GM19025 (cell line): ENCODE data around the gene HAPLN2.

Experiments used
- ATAC-seq: cut with Tn5 transposase; IDR thresholded peaks from one replicate; pipeline ENCODE4 v1.9.1; 2021; ENCODE audit warnings: mild to moderate bottlenecking, low read depth, moderate library complexity; ENCODE audit not compliant: unreplicated experiment

The HAPLN2 gene

DNA sequence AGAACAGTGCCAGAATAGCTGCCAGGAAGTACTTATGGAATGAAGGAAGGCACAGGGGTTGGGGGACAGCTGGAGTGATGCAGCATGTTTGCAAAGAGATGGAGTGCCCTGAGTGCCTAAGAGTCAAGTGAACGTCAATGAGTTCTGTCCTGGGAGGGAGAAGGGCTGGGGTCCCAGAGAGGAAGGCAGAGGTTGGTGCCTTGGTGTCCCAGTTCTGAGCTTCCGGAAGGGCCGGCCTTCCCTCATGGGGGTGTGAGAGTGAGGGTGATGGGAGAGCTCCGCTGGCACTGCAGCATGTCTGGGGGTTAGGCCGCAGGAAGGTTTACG lies 40.4 kb downstream of the HAPLN2 start:
- ATAC-seq = no peak

DNA sequence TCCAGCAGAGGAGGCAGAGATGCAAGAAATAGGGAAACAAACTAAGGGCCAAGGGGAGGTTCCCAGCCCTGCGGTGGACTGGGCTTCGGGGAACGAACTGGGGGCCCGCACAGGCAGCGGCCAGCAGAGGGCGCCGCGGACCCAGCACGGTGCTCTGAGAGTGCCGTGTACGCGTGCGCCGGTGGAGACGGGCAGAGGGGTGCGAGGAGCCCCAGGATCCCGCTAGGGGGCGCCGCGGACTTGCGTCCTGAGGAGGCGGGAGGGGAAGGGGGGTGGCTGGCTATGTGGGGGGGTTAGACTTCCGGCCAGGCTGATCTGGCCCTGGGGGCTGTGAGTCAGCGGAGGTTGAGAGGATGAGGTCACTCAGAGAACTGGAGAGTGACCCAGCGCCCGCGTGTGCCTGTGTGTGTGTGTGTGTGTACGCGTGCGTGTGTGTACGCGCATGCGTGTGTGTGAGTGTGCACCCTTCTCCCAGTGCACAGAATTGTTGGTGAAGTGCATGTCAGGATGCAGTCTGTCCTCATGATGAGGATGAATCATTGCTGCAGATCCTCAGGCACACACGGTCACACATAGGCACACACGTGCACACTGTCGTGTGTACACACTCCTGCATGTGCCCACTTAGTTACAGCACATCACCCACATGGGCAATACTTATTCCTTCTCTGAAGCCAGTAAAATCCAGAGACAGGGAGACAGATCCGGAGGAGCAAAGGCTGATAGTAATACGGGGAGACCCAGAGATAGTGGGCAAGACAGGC lies 41.0 kb downstream of the HAPLN2 start:
- no peak for ATAC-seq

DNA sequence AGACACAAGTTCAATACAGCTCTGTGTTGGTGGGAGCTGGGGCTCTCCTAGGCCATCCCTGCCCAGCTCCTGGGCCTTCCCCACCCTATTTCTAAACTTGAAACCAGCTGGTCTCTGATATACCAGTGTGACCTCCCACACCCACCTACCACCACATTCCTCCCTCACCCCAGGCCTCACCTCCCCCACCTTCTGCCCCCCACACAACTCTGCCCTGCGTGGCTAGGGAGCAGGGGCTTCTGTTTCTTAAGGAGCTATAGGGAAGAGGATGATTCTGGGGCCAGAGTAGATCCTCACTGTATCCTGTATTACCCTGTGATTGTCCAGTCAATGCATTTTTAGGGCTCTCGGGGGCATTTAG lies 41.5 kb downstream of the HAPLN2 start:
- no peak for ATAC-seq

DNA sequence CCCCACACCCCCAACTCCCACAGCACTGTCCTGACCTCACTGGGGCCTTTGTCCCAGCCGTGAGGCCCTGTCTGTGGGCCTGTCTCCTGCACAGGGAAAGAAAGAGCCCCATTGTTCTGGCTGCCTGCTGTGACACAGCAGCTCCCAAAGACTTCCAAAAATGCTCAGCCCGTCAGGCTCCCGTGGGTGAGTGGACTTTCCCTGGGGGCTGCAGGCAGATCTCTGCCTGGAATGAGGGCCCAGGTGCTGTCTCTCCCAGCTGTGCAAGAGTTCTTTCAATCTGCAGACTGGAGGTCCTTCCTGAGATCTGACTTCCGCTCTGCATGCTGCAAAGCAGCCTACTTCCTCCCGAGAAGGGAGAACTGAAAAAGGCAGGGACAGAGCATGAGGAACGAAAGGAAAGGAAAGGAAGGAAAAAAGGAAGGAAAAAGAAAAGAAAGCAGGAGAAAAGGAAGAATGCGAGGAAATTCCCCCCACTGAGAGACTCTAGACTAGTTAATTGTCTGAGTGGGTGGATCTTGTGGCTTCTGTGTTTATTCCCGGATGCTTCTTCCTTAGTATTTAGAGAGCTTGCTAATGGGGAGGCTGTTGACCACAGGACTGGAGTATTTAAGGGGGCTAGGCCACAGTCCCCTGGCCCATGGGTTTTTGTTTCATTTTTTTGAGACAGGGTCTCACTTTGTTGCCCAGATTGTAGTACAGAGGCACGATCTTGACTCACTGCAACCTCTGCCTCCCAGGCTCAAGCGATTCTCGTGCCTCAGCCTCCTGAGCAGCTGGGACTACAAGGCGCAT lies 43.0 kb downstream of the HAPLN2 start:
- ATAC-seq = no peak

DNA sequence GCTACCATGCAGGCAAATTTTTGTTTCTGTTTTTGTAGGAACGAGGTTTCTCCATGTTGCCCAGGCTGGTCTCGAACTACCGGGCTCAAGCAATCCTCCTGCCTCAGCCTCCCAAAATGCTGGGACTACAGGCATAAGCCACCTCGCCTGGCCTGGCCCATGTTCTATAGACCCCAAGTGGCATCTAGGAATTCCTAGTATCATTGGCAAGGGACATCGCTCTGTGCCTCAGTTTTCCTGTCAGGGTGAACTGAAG lies 43.5 kb downstream of the HAPLN2 start:
- ATAC-seq = no peak

DNA sequence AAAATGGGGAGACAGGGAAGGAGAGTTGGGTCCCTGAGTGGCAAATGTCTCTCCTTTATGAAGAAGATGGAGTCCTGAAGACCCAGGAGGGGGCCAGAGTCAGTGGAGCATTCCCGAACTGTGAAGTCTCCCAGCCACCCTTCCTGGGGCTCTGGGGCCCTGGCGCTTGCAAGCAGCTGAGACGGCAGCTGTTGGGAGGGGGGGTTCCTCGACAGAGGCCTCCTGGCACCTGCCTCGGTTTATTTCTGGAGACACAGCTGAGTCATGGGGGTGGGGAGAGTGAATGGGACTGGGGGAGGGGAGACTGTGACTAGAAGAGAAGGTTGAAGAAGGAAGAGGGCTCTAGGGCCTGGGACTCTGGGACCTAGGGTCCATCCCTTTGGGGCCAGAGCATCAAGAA lies 44.0 kb downstream of the HAPLN2 start:
- no peak for ATAC-seq

DNA sequence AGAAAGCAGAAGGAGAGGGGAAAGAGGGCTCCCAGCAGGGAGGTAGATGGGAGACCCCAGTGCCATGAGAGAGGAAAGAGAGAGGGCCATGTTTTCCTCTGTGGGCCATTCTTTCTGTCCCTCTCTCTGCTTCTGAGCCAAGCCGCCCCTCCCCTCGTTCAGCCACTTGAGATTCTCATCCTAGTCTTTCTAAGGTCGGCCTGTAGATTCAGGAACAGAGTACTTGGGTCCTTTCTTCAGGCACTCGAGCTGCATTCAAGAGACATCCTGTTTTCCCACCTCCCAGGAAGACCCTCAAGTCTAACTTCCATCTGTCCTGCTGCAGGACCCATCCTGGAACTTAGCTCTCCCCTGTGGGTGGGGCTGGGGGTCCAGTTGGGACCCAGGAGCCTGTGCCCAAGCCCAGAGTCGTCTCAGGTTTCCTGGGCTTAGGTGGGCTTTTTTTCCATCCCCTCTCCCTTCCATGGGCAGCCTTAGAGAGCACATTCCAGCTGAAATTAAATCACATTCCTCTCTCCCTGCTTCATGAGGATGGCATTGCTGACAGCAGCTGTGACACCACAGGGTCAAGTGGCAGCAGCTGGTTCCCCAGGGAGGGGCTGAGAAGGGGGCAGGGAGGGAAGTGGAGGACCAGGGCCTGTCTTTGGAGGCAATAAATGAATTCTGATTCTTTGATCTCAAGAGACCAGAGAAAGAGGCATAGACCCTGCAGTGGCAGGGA lies 45.0 kb downstream of the HAPLN2 start:
- ATAC-seq = no peak

DNA sequence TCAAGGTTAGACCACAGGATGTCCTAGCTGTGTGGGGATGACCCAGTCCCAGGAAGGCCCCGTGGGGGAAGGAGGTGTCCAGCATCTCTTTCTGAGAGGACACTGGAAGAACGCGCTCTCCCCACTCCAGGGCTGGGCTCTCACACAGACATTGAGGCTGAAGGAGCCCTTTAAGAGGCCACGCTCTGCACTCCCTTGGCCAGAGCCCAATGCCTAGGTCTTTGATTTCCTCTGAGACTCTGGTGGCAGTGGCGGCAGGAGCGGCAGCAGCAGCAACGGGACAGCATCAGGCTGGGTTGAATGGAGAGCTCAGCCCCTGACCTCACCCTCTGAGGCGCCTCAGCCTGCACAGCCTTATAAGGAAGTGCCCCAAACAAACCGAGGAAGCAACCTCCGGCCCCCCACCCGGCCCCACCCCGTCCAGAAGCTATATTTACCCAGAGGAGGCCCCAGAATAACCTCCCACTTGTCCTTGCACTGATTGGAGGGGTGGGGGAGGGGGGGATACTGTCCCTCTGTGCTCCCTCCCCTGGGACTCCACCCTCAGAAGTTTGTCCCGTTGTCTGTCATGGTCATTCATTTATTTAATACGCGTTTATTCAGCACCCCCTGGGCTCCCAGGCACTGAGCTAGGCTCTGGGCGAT lies 45.7 kb downstream of the HAPLN2 start:
- ATAC-seq = no peak

DNA sequence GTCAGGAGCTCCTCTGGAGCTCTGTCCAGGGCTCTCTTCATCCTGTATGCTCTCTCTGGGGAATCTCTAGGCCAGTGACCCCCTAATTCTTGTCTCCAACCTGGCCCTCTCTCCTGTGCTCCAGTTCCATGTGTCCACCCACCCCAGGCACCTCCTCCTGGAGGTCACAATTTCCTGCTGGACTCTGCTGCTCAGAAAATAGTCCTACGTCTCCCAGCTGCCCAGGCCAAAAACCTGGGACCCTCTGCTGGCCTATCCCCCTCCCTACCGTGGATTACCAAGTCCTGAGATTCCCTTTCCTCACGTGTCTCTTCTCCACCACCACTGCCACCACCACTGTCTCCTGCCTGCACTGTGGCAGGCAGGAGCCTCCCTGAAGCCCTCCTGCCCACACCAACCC lies 46.3 kb downstream of the HAPLN2 start:
- no peak for ATAC-seq

DNA sequence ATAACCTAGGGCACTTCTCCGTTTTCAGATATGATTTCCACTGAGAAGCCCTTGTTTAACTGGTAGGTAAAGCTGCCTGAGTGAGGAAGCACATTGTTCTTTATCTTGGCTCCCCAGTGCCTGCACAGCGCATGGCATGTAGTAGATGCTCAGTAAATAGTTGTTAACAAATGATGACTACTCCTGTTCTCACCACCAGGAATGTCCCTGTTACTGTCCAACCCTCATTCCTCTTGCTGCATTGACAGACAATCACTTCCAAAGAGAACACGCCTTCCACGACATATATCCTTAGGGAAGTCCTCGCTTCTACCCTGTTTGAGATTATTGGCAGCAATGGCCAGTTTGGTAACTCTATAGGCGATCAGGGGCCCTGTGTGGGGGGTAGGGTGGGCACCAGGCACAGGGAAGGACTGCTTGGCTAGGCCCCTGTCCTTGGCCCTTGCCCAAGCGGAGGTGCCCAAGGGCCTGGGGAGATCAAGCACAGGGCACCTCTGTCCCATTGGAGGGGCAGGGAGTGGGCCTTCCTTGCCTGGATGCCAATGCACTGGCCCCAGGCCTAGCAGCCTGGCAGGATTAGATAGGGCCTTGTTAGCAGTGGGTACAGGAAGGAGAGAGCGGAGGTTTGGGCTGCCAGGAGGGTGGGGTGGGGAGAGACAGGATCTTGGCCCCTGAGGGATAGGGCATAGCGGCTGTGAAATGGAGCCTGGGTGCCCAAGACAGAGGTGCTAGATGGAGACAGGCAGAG lies 47.8 kb downstream of the HAPLN2 start:
- ATAC-seq = no peak

DNA sequence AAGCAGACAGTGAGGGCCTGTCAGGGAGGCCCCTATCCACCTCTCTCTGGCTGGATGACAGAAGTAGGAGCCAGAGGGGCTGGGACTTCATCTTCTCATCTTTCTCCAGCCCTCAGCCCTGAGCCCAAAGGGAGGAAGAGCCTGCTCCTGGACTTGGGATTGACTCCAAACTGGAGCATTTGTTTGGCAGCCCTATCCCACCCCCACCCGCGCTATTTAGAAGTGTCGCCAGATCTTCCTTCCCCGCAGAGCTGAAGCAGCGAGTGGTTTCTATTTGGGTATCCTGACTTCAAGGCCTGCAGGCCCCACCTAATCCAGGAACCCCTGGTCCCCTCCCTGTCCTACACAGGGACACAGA lies 48.4 kb downstream of the HAPLN2 start:
- no peak for ATAC-seq

DNA sequence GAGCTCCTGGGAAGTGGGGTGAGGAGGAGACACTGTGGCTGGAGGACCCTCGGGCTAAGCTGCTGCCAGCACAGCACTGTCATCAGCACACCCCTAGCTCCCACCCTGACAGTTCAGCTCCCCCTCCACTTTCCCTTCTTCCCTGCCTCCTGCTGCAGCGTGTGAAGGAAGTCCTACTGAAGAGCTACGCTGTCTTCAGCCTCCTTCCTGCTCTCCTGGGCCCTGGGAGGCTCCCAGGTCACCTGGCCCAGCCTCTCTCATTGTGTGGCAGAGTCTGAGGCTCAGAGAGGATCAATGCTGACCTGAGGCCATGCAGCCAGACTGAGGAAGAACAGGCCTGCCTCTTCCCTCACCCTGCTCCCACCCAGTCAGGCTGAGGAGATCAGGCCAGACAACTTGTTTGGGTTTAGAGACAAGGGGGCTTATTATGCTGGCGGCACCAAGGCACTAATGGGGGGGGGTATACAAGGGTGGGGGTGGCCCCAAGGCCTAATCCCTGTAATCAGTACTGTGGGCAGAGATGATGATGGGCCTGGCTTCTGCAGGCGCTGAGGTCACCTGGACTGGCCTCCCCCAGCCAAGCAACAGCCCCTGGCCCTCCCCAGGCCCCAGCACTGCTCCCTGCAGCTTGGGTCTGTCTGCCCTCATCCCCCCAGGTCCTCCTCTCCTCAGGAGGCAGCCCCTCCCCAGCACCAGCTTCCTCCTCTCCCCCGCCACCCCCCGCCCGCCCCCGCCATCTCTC lies 48.9 kb downstream of the HAPLN2 start:
- no peak for ATAC-seq

DNA sequence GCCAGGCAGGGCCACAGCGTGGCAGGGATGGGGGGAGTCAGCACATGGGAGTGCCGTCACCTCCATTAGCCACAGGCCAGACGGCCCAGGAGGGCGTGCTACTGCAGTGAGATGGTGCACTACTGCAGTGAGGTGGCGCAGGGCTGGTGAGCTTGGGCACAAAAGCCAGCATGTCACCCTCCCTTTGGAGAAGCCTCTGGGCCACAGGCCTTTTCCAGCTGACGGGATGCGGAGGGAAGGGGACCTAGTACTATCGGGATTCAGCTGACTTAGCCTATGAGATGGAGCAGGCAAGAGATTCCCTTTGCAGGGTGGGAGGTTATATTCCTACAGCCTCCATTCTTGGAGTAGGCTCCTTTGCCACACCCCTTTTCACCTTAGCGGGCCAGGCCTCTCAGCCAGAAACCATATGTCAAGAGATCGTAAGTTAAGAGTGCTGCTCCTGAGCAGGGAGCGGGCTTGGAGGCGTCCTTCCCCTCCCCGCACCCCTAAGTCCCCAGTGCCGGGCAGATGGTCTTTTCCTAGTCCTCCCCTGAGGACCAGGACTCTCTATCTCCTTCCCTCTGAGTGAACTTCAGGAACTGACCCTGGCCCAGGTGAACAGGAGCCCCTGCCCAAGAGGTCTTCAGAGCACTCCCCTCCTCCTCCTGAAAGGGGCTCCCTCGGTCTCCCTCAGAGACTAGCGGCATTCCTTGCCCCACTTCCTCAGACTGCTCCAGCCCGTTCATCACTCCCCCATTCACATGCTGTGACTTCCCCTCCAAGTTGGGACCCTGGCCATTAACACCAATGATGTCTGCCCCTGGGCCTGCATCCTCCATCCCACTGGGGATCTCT lies 49.8 kb downstream of the HAPLN2 start:
- no peak for ATAC-seq

DNA sequence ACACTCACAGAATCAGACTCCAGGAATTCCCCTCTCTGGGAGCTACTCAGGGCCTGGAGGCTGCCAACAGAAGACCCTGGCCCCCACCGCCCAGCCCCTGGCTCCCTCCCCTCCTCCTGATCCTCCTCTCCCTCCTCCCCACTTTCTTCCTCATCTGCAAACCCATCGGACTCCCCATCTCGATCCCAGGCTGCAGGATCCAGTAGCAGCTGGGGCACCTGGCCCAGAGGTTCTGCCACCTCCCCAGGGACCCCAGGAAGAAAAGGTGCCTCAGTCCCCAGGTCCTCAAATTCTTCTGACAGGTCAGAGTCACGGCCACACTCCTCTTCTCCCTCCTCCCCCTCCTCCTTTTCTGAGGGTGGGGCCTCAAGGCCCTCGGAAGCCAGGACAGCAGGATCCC lies 50.6 kb downstream of the HAPLN2 start:
- ATAC-seq = no peak

DNA sequence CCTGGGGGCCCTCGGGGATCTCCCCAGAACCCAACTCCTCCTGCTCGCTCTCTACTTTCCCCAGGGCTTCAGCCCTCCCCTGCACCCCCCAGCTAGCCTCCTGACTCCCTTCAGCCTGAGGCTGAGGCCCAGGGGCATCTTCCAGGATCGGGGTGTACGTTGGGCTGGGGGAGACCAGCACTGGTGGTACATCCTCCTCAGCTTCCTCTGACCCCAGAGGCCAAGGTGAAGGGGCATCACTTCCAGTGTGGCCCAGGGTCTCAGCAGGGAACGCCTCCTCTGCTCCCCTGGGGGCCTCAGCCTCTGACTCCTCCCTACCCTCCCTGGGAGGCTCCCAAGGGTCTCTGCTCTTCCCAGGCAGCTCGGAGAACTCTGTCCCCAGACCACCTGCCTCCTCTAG lies 51.1 kb downstream of the HAPLN2 start:
- ATAC-seq = no peak

DNA sequence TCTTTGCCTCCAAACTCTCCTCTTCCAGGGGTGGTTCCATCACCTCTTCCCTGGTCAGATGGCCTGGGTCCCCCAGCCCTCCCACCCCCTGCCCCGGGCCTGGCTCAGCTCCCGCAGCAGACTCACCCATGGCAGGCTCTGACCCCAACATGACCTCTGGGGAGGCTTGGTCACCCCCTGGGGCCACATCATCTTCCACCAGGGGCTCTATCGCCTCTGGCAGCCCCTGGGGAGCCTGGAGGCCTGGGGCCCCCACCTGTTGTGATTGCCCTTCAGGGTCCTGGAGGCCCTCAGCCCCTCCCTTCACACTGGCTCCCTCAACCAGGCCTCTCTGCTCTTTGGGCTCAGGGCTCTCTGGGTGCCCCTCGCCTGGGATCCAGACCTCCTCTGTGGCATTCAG lies 51.6 kb downstream of the HAPLN2 start:
- no peak for ATAC-seq

DNA sequence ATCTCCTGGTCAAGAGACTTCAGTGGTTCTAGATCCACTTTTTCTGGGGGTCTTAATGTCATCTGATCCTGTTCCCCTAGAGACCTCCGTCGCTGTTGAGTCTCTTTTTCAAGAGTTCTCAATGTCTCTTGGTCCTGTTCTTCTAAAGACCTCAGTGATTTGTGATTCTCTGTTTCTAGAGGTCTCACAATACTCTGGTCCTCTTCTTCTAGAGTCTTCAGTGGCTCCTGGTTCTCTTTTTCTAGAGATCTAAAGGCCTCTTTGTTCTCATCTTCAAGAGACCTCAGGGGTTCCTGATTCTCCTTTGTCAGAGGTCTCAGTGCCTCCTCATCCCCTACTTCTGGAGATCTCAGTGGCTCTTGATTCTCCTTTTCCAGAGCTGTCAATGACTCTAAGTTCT lies 52.6 kb downstream of the HAPLN2 start:
- no peak for ATAC-seq

DNA sequence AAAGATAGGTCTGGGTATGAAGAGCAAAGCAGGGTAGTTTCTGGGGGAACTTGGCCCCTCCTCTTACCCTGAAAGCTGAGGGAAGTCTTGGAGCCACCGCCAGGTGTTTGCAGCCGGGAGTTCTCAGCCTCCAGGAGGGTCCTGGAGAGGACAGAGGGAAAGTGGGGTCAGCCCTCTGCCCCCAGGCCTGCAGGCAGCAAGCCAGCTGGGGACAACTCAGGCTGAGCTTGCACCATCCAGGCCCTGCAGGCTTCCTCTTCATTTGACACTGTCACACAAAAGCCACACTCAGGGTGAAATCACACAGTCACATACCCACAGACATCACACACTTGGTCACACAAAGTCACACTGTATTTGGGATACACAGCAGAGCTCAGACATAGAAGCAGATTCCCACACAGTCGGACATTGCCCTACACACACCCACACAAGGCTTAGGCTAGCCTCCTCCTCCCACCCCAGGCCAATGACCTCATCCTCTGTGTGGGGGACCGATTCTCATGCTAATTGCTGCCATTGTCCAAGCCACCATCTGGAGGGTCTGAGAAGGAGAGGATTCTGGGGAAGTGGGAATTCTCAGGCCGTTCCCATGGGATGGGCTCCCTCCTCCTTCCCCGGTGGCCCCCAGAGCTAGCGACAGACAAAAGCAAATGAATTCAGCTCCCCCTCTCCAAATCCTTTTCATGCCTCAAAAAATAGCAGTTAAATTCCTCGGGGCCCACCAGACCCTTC lies 54.3 kb downstream of the HAPLN2 start:
- no peak for ATAC-seq
